ENCODE results near the gene P3R3URF. TPM values are rescaled to one million over a fixed set of nuclear protein-coding genes. Genes with fewer than 3 reads are reported as not detected.
A peak's percentile ranks its signal among the peaks of the same experiment; 100 is the strongest.

The P3R3URF gene
- total RNA-seq, 1 donor from 2014 or later = not detected

- H3K27me3 Mint-ChIP-seq (ENCODE audit: low read depth) = no peaks in the 10 kb centered on the region
- DNase-seq (ENCODE audit: low spot score in 2 of 2, unreplicated experiment in 2 of 2) = no peak
- peaks cover 54% of the 10 kb centered on the region for H3K4me1 Mint-ChIP-seq
- peak overlapping the region; percentile 87 for H3K27ac Mint-ChIP-seq
- no peaks in the 10 kb centered on the region for H3K36me3 Mint-ChIP-seq
- H3K9me3 Mint-ChIP-seq = no peaks in the 10 kb centered on the region
- peak overlapping the region; percentile 93 for H3K4me3 Mint-ChIP-seq
- no peak for TF ChIP-seq CTCF (IDR thresholded peaks at IDR 0.05; ENCODE audit: unreplicated experiment)
Observed at GRCh38 chr1:46131093-46131492, 45.2 kb downstream of the P3R3URF start.

DNA sequence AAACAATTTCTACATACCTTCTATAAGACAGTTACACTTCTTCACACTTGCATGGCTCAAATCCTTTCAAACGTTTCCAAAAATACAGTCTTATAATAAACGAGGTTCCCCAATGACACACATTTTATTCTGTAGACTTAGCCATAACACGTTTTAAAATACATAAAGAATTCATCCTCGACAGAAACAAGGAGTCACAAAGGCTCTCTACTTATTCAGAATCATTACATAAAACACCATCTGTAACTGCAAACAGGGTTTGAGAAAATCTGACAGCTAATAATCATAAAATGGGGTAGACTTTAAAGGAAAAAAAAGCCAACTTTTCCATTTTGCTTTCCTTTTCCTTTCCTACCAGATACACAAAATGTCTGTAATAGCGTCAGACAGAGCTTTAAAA, 45.7 kb downstream of the P3R3URF start:
- Mint-ChIP-seq H3K36me3 (no peaks in the 10 kb centered on the region), H3K9me3 (no peaks in the 10 kb centered on the region), H3K27me3 (ENCODE audit: low read depth) (no peaks in the 10 kb centered on the region), H3K4me1 (peaks cover 53% of the 10 kb centered on the region), H3K27ac (peak overlapping the region; percentile 60), H3K4me3 (peak overlapping the region; percentile 93)
- no peak for TF ChIP-seq CTCF (IDR thresholded peaks at IDR 0.05; ENCODE audit: unreplicated experiment)
- no peak for DNase-seq (ENCODE audit: low spot score in 2 of 2, unreplicated experiment in 2 of 2)

DNA sequence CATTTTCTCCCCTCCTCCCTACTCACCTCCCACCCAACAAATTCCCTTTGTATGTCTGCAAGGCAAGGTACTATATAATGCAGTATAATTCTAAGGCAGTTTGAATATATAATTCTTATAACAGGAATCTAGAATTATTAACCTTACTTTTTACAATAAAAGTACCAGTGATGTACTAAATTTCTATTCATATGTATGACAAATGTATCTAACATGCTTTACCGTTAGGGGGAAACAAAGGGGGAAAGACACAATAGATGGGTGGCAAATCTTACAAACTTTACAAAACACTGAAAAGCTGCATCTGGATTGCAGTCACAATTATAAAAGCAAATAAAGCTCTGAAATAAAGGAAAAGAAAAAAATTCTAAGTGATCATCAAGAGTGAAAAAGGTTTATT, 46.2 kb downstream of the P3R3URF start:
- H3K4me3 Mint-ChIP-seq = peak overlapping the region; percentile 93
- no peaks in the 10 kb centered on the region for H3K27me3 Mint-ChIP-seq (ENCODE audit: low read depth)
- no peaks in the 10 kb centered on the region for H3K9me3 Mint-ChIP-seq
- no peaks in the 10 kb centered on the region for H3K36me3 Mint-ChIP-seq
- TF ChIP-seq CTCF (IDR thresholded peaks at IDR 0.05; ENCODE audit: unreplicated experiment) = no peak
- peaks cover 48% of the 10 kb centered on the region for H3K4me1 Mint-ChIP-seq
- DNase-seq (ENCODE audit: low spot score in 2 of 2, unreplicated experiment in 2 of 2) = no peak
- peak overlapping the region; percentile 39 for H3K27ac Mint-ChIP-seq

- no peak for DNase-seq (ENCODE audit: low spot score in 2 of 2, unreplicated experiment in 2 of 2)
- no peaks in the 10 kb centered on the region for H3K36me3 Mint-ChIP-seq
- no peaks in the 10 kb centered on the region for H3K27me3 Mint-ChIP-seq (ENCODE audit: low read depth)
- H3K9me3 Mint-ChIP-seq = no peaks in the 10 kb centered on the region
- peak overlapping the region; percentile 56 for H3K4me3 Mint-ChIP-seq
- no peak for TF ChIP-seq CTCF (IDR thresholded peaks at IDR 0.05; ENCODE audit: unreplicated experiment)
- no peak overlapping the region for H3K27ac Mint-ChIP-seq
- peaks cover 30% of the 10 kb centered on the region for H3K4me1 Mint-ChIP-seq
Observed at GRCh38 chr1:46128344-46128743, 47.9 kb downstream of the P3R3URF start.

Other genes with a start within 250 kb of the P3R3URF start
- gene PIK3R3, start 43.9 kb downstream of the P3R3URF start, total RNA-seq = 36.2 to 41.3 TPM (median 39.0 TPM) in 3 replicates
- 0.51 to 0.63 TPM (median 0.52 TPM) in 3 replicates for gene TSPAN1, start 1.4 kb downstream of the P3R3URF start, total RNA-seq
- gene POMGNT1, start 21.9 kb upstream of the P3R3URF start, total RNA-seq = 87.1 to 95.6 TPM (median 91.6 TPM) in 3 replicates
- 2.1 to 2.8 TPM (median 2.6 TPM) in 3 replicates for gene LURAP1, start 26.8 kb upstream of the P3R3URF start, total RNA-seq
- gene RAD54L, start 71.3 kb upstream of the P3R3URF start, total RNA-seq = 11.2 to 12.2 TPM (median 11.7 TPM) in 3 replicates
- 116 to 122 TPM (median 120 TPM) in 3 replicates for gene LRRC41, start 127.1 kb upstream of the P3R3URF start, total RNA-seq
- gene UQCRH, start 127.2 kb upstream of the P3R3URF start, total RNA-seq = 205 to 211 TPM (median 209 TPM) in 3 replicates
- 21.0 to 24.2 TPM (median 23.5 TPM) in 3 replicates for gene NSUN4, start 164.3 kb upstream of the P3R3URF start, total RNA-seq
- gene FAAH, start 217.8 kb upstream of the P3R3URF start, total RNA-seq = 27.4 to 35.0 TPM (median 34.8 TPM) in 3 replicates